PFSK-1 (cell line): ENCODE data around the gene C16orf46.

Source experiments
- FOXP2 ChIP-seq: optimal IDR thresholded peaks from 2 replicates; pipeline ENCODE3; 2011; ENCODE audit warnings: borderline replicate concordance, control low read depth, inconsistent platforms; ENCODE audit not compliant: insufficient read depth; ENCODE audit errors: extremely low read length, extremely low read depth
- POLR2AphosphoS5 ChIP-seq: IDR thresholded peaks from 2 replicates; pipeline ENCODE4 v1.6.1; 2012; ENCODE audit warnings: low read depth, mild to moderate bottlenecking, control low read depth, low read length, moderate library complexity
- SIN3A ChIP-seq: IDR thresholded peaks from 2 replicates; pipeline ENCODE4 v1.6.1; 2012; ENCODE audit warnings: mild to moderate bottlenecking, low read length, moderate library complexity, borderline replicate concordance; ENCODE audit not compliant: insufficient read depth
- TAF1 ChIP-seq: IDR thresholded peaks from 2 replicates; pipeline ENCODE4 v1.6.1; 2012; ENCODE audit warnings: low read length, control low read depth, borderline replicate concordance; ENCODE audit not compliant: insufficient read depth
- TF ChIP-seq, protein P1 (sequence below), 2 experiments: IDR thresholded peaks; 2 replicates each; pipeline versions ENCODE4 v1.6.1 to v1.8.0; 2011 to 2012; ENCODE audit warnings: low read depth in 2 of 2, low read length in 2 of 2, control low read depth in 1 of 2, inconsistent platforms in 1 of 2, mild to moderate bottlenecking in 1 of 2, moderate library complexity in 1 of 2; ENCODE audit not compliant: insufficient read depth in 1 of 2

C16orf46 gene

DNA sequence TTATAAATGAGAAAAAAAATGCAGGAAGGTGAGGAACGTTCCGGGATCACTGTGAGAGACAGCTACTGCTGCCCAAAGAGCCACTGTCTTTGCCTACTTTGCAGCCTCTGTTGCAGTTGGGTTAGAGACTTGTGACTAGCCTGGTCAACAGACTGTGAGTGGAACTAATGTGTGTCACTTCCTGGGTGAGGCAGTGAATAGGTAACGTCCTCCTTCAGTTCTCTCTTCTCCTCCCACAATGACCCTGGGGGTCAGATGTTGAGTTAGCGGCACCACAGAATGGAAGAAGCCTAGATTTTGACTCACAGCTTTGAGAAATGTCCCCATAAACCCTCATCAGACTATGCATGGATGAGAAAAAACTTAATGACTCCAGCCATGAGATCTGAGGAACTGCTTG lies 5.2 kb downstream of the C16orf46 start:
- TF ChIP-seq SIN3A (no peak), FOXP2 (no peak), TAF1 (no peak), POLR2AphosphoS5 (no peak)
- TF ChIP-seq, protein P1, sequence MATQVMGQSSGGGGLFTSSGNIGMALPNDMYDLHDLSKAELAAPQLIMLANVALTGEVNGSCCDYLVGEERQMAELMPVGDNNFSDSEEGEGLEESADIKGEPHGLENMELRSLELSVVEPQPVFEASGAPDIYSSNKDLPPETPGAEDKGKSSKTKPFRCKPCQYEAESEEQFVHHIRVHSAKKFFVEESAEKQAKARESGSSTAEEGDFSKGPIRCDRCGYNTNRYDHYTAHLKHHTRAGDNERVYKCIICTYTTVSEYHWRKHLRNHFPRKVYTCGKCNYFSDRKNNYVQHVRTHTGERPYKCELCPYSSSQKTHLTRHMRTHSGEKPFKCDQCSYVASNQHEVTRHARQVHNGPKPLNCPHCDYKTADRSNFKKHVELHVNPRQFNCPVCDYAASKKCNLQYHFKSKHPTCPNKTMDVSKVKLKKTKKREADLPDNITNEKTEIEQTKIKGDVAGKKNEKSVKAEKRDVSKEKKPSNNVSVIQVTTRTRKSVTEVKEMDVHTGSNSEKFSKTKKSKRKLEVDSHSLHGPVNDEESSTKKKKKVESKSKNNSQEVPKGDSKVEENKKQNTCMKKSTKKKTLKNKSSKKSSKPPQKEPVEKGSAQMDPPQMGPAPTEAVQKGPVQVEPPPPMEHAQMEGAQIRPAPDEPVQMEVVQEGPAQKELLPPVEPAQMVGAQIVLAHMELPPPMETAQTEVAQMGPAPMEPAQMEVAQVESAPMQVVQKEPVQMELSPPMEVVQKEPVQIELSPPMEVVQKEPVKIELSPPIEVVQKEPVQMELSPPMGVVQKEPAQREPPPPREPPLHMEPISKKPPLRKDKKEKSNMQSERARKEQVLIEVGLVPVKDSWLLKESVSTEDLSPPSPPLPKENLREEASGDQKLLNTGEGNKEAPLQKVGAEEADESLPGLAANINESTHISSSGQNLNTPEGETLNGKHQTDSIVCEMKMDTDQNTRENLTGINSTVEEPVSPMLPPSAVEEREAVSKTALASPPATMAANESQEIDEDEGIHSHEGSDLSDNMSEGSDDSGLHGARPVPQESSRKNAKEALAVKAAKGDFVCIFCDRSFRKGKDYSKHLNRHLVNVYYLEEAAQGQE (IDR thresholded peaks at IDR 0.05; ENCODE audit: insufficient read depth in 1 of 2, low read depth in 2 of 2, low read length in 2 of 2), result no peak

DNA sequence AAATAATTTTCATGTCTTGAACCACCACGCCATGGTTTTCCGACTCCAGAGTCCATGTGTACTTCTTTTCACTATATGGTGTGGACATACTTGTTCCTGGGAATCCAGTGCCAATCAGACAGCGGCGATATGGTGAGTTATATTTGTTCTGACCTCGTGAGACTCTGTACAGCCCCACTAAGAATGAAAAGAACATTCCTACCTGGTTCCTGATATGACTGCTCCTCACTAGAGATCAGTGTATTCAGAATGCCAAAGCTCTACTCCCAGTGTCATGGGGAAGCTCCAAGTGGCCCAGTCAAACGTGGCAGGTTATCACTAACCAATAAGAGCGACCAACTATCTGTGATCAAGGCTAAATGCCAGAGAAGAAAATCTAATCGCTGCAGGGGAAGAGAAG lies 6.1 kb downstream of the C16orf46 start:
- TF ChIP-seq POLR2AphosphoS5 (no peak), TAF1 (no peak), FOXP2 (no peak), SIN3A (no peak)
- TF ChIP-seq, protein P1 (IDR thresholded peaks at IDR 0.05; ENCODE audit: insufficient read depth in 1 of 2, low read depth in 2 of 2, low read length in 2 of 2), result no peak

DNA sequence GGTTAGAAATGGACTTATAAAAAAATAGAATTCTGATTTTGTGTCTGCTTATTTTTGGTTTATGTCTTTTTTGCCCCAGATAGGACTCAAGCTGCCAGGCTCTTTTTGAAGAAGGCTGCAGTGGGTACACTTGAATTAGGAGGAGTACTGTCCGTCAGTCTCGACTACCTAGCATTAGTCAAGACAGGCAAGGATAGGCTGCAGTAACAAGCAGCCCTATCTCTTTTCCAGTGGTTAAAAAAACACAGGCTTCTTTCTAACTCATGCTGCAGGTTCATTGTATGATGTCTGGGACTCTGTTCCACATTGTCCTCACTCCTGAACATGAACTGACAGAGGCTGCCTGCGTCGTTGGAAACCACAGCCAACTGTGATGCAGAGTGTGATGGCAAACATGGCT lies 8.0 kb downstream of the C16orf46 start:
- TF ChIP-seq POLR2AphosphoS5 (no peak), FOXP2 (no peak)
- TF ChIP-seq, protein P1 (IDR thresholded peaks at IDR 0.05; ENCODE audit: insufficient read depth in 1 of 2, low read depth in 2 of 2, low read length in 2 of 2), result no peak

DNA sequence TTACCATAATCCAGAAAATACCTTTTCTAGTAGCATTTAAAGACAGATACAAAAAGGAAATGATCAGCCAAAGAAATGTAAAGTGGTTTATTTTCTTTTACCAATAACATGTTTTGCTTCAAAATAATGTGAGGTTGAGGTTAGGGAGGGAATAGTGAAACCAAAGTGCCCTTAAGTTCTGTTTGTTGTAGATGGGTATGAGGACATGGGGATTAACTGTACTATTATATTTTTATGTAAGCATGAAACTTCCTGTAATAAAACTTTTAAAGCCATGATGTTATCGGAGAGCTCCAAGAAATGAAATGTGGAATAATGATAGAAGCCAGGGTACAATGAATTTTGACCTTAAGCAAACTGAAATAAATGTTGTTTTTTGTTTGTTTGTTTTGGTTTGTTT lies 9.9 kb downstream of the C16orf46 start:
- no peak for TF ChIP-seq FOXP2
- TF ChIP-seq, protein P1 (IDR thresholded peaks at IDR 0.05; ENCODE audit: insufficient read depth in 1 of 2, low read depth in 2 of 2, low read length in 2 of 2), result no peak
- no peak for TF ChIP-seq TAF1
- TF ChIP-seq POLR2AphosphoS5, result no peak
- TF ChIP-seq SIN3A, result no peak

DNA sequence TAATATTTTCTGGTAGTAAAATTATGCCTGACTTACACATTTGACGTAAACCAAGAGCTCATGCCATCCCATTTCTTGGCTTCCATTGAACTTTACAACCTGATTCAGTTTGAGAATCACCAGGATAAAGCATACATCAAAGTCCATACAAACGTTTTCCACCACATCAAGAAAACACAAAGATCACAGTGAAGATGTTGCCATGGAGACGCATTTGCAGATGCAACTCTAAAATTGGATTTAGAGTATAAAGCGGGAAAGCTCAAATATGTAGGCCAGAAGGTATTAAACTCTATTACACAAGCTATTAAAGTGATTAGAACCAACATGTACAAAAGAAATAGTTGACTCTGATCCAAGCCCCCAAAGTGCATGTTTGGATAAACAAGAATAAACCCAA lies 10.4 kb downstream of the C16orf46 start:
- TF ChIP-seq FOXP2 (no peak), TAF1 (no peak), SIN3A (no peak), POLR2AphosphoS5 (no peak)
- TF ChIP-seq, protein P1 (IDR thresholded peaks at IDR 0.05; ENCODE audit: insufficient read depth in 1 of 2, low read depth in 2 of 2, low read length in 2 of 2), result no peak
